GM12874 (cell line): ENCODE data around the gene RTEL1.

Source experiments
- TF ChIP-seq, protein P1 (sequence below): IDR thresholded peaks from 2 replicates; pipeline ENCODE4 v1.5.1; 2011; ENCODE audit warnings: low read depth, mild to moderate bottlenecking, control low read depth, low read length, moderate library complexity; ENCODE audit not compliant: insufficient read depth

Gene RTEL1

DNA sequence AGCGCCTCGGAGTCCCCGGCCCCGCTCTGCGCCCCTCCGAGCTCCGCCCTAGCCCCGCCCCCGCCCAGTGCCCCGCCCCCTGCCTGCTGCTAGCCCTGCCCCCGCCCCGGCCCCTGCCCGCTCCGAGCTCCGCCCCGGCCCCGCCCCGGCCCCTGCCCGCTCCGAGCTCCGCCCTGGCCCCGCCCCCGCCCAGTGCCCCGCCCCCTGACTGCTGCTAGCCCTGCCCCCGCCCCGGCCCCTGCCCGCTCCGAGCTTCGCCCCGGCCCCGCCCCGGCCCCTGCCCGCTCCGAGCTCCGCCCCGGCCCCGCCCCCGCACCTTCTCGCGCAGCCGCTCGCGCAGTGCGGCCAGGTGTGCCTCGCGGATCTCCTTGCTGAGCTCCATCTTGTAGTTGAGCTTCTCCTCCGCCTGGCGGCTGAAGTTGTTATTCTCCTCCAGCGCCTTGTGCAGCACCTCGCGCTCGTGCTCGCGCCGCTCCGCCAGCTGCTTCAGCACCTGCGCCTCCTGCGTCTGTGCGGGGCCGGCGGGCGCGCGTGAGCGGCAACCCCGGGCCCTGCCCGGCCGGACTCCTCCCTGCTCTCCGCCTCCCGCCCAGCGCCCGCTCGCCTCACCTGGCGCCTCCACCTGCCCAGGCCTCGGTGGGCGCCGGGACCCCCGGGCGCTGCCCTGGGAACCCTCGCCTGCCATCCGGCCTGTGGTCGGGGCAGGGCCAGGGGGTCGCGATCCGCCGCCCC lies 16.2 kb upstream of the RTEL1 start:
- TF ChIP-seq, protein P1, sequence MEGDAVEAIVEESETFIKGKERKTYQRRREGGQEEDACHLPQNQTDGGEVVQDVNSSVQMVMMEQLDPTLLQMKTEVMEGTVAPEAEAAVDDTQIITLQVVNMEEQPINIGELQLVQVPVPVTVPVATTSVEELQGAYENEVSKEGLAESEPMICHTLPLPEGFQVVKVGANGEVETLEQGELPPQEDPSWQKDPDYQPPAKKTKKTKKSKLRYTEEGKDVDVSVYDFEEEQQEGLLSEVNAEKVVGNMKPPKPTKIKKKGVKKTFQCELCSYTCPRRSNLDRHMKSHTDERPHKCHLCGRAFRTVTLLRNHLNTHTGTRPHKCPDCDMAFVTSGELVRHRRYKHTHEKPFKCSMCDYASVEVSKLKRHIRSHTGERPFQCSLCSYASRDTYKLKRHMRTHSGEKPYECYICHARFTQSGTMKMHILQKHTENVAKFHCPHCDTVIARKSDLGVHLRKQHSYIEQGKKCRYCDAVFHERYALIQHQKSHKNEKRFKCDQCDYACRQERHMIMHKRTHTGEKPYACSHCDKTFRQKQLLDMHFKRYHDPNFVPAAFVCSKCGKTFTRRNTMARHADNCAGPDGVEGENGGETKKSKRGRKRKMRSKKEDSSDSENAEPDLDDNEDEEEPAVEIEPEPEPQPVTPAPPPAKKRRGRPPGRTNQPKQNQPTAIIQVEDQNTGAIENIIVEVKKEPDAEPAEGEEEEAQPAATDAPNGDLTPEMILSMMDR = peak; percentile 54

GRCh38 chr20:63642527-63643247 lies 15.4 kb upstream of the RTEL1 start:
- TF ChIP-seq, protein P1 = no peak

GRCh38 chr20:63643499-63643898 lies 14.6 kb upstream of the RTEL1 start:
- TF ChIP-seq, protein P1 = no peak

DNA sequence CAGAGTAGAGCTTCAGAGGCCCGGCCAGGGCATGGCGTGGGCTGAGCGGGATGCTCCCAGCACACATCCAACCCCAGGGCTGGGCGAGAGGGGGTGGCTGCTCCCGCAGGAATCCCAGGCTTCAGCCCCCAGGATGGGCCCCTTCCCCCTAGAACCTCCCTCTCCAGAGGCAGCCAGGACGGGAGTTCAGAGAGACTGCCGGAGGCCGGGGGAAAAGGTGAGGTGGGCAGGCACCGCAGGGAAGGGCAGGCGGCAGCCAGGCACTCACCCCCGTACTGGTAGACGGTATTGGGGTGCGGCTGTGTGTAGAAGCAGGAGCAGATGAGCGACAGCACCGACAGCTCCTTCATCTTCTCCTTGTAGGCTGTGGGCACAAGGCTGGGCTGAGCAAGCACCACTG lies 14.2 kb upstream of the RTEL1 start:
- TF ChIP-seq, protein P1 = no peak

- TF ChIP-seq, protein P1 = no peak
These were observed 12.9 kb upstream of the RTEL1 start for GRCh38 chr20:63645218-63645617.

GRCh38 chr20:63648190-63648589 lies 9.9 kb upstream of the RTEL1 start:
- TF ChIP-seq, protein P1 = no peak

DNA sequence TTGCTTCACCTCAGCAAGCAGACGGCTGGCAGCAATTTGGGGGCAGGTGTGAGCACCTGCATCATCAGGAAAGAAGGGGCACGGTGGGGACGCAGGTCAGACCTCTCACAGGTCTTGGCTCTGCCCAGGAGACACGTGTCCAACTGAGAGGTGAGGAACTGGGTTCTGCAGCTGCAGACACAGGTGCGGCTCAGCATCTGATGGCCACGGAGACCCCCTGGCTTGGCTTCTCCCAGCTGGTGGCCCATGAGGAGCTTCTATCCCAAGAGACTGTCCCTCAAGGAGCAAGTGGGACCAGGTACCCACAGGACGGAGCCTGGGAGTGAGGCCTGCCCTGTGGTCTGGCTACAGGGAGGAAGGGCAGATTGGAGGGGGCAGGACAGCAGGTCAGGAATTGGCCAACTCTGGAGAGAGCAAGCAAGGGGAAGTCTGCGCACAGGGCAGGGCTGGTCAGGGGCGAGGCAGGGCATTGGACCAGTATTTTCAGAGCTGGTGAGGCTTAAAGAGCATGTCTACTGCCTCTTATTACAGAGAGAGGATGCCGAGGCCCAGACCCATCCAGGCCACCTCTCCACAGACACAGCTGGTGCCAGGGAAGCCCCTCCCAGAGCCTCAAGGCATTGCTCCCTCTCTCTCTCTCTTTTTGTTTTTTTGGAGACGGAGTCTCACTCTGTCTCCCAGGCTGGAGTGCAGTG lies 9.1 kb upstream of the RTEL1 start:
- TF ChIP-seq, protein P1 = no peak
